Body of pancreas (tissue), 4 donors: ENCODE results near the gene CLINT1.

ENCODE experiments used
- CTCF ChIP-seq, 7 experiments: fragments of 450-650 bp in 4 of 7; fragments of 200-600 bp in 3 of 7; sonication (generic) in 3 of 7; IDR thresholded peaks; one replicate each; pipeline ENCODE4 v1.5.1; 2016 to 2019; ENCODE audit warnings: antibody characterized with exemption in 7 of 7
- POLR2A ChIP-seq, 3 donors: fragments of 450-650 bp; IDR thresholded peaks; one replicate each; pipeline ENCODE4 v1.6.1; 2016; ENCODE audit warnings: antibody characterized with exemption in 3 of 3, mild to moderate bottlenecking in 2 of 3

- no peak for TF ChIP-seq CTCF (IDR thresholded peaks at IDR 0.05)
- no peak for TF ChIP-seq POLR2A (IDR thresholded peaks at IDR 0.05)
These were observed 12.2 kb upstream of the CLINT1 start for GRCh38 chr5:157870837-157871834.
